Endothelial cell of umbilical vein (primary cell): Measurements from ENCODE around the gene NTNG1. TPM values are rescaled to one million over a fixed set of nuclear protein-coding genes. Genes with fewer than 3 reads are reported as not detected.

ENCODE experiments used
- BruUV-seq: library from RNA; stranded (reverse); fragments of 400-500 nt; replicated peaks from 2 replicates; lab custom pipeline; 2021; lab: Mats Ljungman, UMichigan
- CTCF ChIA-PET: fragments of 300-600, 350-600 bp; sonication (Branson Sonifier 250); formaldehyde crosslinking; loops from one replicate; lab custom pipeline; 2021; ENCODE audit warnings: antibody characterized with exemption, inconsistent platforms; lab: Charles Lee
- POLR2A ChIA-PET: fragments of 300-600, 350-600 bp; sonication (Branson Sonifier 250); formaldehyde crosslinking; loops from one replicate; lab custom pipeline; 2021; ENCODE audit warnings: antibody characterized with exemption, inconsistent platforms; lab: Charles Lee
- DNase-seq: peaks from one replicate; pipeline ENCODE4 v3.0.0-alpha.2; 2011; ENCODE audit warnings: low read depth, low spot score
- FAIRE-seq: peaks from 2 replicates; lab custom pipeline; 2011; peaks lifted over from hg19 to GRCh38; lab: Jason Lieb, UNC
- H2AFZ ChIP-seq: 2 replicates; pipeline ENCODE4 v1.6.0; 2012; ENCODE audit warnings: low read depth, low read length, control low read depth, inconsistent platforms
- H3K27ac ChIP-seq: 2 replicates; pipeline ENCODE4 v1.5.1; 2011; ENCODE audit warnings: low read depth, mild to moderate bottlenecking, control low read depth, low read length, moderate library complexity; ENCODE audit not compliant: insufficient read depth
- H3K27me3 ChIP-seq, 2 experiments: 2 replicates each; pipeline versions ENCODE4 v1.6.0 to v1.6.1; 2011; ENCODE audit warnings: low read length in 2 of 2, mixed read lengths in 1 of 2; ENCODE audit not compliant: control insufficient read depth in 2 of 2, insufficient read depth in 2 of 2
- H3K36me3 ChIP-seq, 2 experiments: 2 replicates in 1 of 2; 3 replicates in 1 of 2; pipeline ENCODE4 v1.5.1; 2011; ENCODE audit warnings: low read length in 2 of 2, mild to moderate bottlenecking in 1 of 2, moderate library complexity in 1 of 2; ENCODE audit not compliant: control insufficient read depth in 2 of 2, insufficient read depth in 2 of 2; ENCODE audit errors: extremely low read depth in 1 of 2
- H3K4me1 ChIP-seq: 3 replicates; pipeline ENCODE4 v1.5.1; 2011; ENCODE audit warnings: mild to moderate bottlenecking, low read length; ENCODE audit not compliant: control insufficient read depth, insufficient read depth; ENCODE audit errors: extremely low read depth
- H3K4me2 ChIP-seq: 2 replicates; pipeline ENCODE4 v1.6.1; 2011; ENCODE audit warnings: low read length, control low read depth, mixed read lengths; ENCODE audit not compliant: insufficient read depth
- H3K4me3 ChIP-seq, 3 experiments: fragments of 200-600 bp in 1 of 3; sonication (generic), shearing (Covaris generic) in 1 of 3; replicated peaks in 1 of 3; 2 replicates each; pipeline ENCODE4 v1.5.1; 2011 to 2016; ENCODE audit warnings: control low read depth in 3 of 3, low read length in 3 of 3, mild to moderate bottlenecking in 2 of 3, inconsistent platforms in 1 of 3, low read depth in 1 of 3, moderate library complexity in 1 of 3; ENCODE audit not compliant: insufficient read depth in 1 of 3
- H3K79me2 ChIP-seq: 2 replicates; pipeline ENCODE4 v1.6.0; 2012; ENCODE audit warnings: low read length, inconsistent platforms; ENCODE audit not compliant: control insufficient read depth, insufficient read depth
- H3K9ac ChIP-seq: replicated peaks from 2 replicates; pipeline ENCODE3; 2011; ENCODE audit warnings: low read length, control low read depth; ENCODE audit not compliant: insufficient read depth; ENCODE audit errors: extremely low read depth
- H3K9me1 ChIP-seq: replicated peaks from 3 replicates; pipeline ENCODE4 v1.6.0; 2011; ENCODE audit warnings: mild to moderate bottlenecking, low read length; ENCODE audit not compliant: control insufficient read depth, insufficient read depth; ENCODE audit errors: extremely low read depth
- H3K9me3 ChIP-seq: replicated peaks from 2 replicates; pipeline ENCODE4 v1.5.1; 2012; ENCODE audit warnings: low read length, inconsistent platforms; ENCODE audit not compliant: control insufficient read depth, insufficient read depth
- H4K20me1 ChIP-seq: replicated peaks from 2 replicates; pipeline ENCODE3; 2011; ENCODE audit warnings: mild to moderate bottlenecking, low read length; ENCODE audit not compliant: control insufficient read depth, insufficient read depth; ENCODE audit errors: extremely low read depth
- EZH2 ChIP-seq: IDR thresholded peaks from 2 replicates; pipeline ENCODE4 v1.6.1; 2012; ENCODE audit warnings: borderline replicate concordance, low read depth, mild to moderate bottlenecking, moderate library complexity, low read length, inconsistent platforms; ENCODE audit not compliant: severe bottlenecking
- FOS ChIP-seq: IDR thresholded peaks from 2 replicates; pipeline ENCODE4 v1.6.1; 2011; ENCODE audit warnings: mild to moderate bottlenecking, low read length, moderate library complexity, borderline replicate concordance; ENCODE audit not compliant: insufficient read depth
- GATA2 ChIP-seq: IDR thresholded peaks from 2 replicates; pipeline ENCODE4 v1.7.0; 2011; ENCODE audit warnings: low read depth, mild to moderate bottlenecking, moderate library complexity, mixed read lengths, low read length; ENCODE audit not compliant: insufficient read length, insufficient read depth
- JUN ChIP-seq: IDR thresholded peaks from 2 replicates; pipeline ENCODE4 v1.6.1; 2011; ENCODE audit warnings: borderline replicate concordance, low read depth; ENCODE audit not compliant: insufficient read length, insufficient read depth
- MYC ChIP-seq: IDR thresholded peaks from one replicate; pipeline ENCODE4 v1.6.1; 2011; ENCODE audit warnings: mild to moderate bottlenecking, low read depth, low read length
- POLR2A ChIP-seq: IDR thresholded peaks from 2 replicates; pipeline ENCODE4 v1.6.1; 2012; ENCODE audit warnings: low read depth, mild to moderate bottlenecking, control low read depth, low read length
- POLR2AphosphoS5 ChIP-seq: IDR thresholded peaks from 2 replicates; pipeline ENCODE4 v1.6.1; 2012; ENCODE audit warnings: low read depth, mild to moderate bottlenecking, control low read depth, low read length, moderate library complexity; ENCODE audit not compliant: insufficient read depth
- dilution Hi-C: fragments of 300-500 bp; cut with MboI; formaldehyde crosslinking; loops from one replicate; pipeline ENCODE4 v1.15.0; 2019; ENCODE audit warnings: low sequenced_read_pairs; ENCODE audit not compliant: extremely low pct_ligation_motif_present
- intact Hi-C: fragments of 100-400 bp; cut with micrococcal nuclease; formaldehyde crosslinking; loops from one replicate; pipeline ENCODE4 v1.10.0; 2022
- polyA plus RNA-seq, 4 experiments: library from polyadenylated mRNA; depleted of rRNA in 3 of 4; stranded (reverse) in 3 of 4; unstranded in 1 of 4; fragments of >200 nt; gene quantifications; 2 replicates each; pipeline versions ENCODE4 v1.2.1 to v1.2.3, GENCODE V29; 2011 to 2012; ENCODE audit warnings: missing spikeins in 1 of 4
- total RNA-seq: library from RNA; stranded (reverse); gene quantifications from 2 replicates; pipeline ENCODE4 v1.2.3, GENCODE V29; 2021
- TF ChIP-seq, protein P1 (sequence below), 2 donors: IDR thresholded peaks; 1 replicate in 1 of 2; 2 replicates in 1 of 2; pipeline ENCODE4 v1.5.1; 2011; ENCODE audit warnings: low read length in 2 of 2, mild to moderate bottlenecking in 2 of 2, moderate library complexity in 2 of 2, control low read depth in 1 of 2, inconsistent platforms in 1 of 2, low read depth in 1 of 2; ENCODE audit not compliant: insufficient read depth in 1 of 2; ENCODE audit errors: extremely low read depth in 1 of 2
- TF ChIP-seq, protein P2 (sequence below): IDR thresholded peaks from 2 replicates; pipeline ENCODE4 v1.6.1; 2011; ENCODE audit not compliant: insufficient read depth, insufficient read length

The NTNG1 gene
- total and polyA plus RNA-seq, 2 donors (not counting 3 experiments of a cell fraction or from before 2014, with no cell fraction given), result not detected

DNA sequence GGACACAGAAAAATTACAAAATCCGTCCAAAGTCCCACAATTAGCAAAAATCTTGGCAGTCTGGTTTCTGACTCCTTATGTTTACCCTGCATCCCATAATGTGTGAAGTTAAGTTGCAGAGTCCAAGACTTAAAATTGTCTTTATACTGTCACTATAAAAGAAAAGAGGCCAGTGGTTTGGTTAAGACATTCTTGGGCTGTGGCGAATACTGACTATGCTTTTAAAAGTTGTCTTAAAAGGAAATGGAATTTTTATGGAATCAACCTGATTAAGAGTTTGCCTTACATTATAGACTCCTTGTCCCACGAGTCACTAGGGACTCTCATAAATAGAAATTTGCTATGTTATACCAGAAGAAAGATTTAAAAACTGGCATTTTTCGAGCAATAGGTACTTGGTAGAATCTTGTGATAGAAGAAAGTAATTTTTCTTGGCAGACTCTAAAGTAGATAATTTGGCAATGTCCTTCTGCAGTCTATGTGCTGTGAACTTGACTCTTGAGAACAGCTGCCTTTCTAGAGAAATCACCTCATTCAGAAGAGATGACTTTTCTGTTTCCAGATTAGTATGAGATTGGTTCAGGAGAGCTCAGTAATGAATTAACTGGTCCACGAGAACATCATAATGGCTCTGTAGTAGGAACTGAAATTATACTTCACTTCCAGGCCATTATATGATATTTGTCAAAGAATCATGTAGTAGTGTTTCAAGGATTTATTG, 31.8 kb downstream of the NTNG1 start:
- H3K27ac ChIP-seq, result no peak overlapping the region
- H2AFZ ChIP-seq, result no peak overlapping the region
- H3K9me1 ChIP-seq, result no peaks in the 10 kb centered on the region
- no peak overlapping the region for H3K4me2 ChIP-seq
- dilution Hi-C loops (no loop called here), intact Hi-C loops (no loop called here)
- DNase-seq (no peak), FAIRE-seq (no peak)
- no peaks in the 10 kb centered on the region for H3K79me2 ChIP-seq
- no peaks in the 10 kb centered on the region for H3K9me3 ChIP-seq
- CTCF ChIA-PET, result no interaction called here
- no peaks in the 10 kb centered on the region for H4K20me1 ChIP-seq
- TF ChIP-seq EZH2 (no peak), GATA2 (no peak), POLR2AphosphoS5 (no peak), POLR2A (no peak), FOS (no peak), JUN (no peak), MYC (no peak)
- TF ChIP-seq, protein P1, sequence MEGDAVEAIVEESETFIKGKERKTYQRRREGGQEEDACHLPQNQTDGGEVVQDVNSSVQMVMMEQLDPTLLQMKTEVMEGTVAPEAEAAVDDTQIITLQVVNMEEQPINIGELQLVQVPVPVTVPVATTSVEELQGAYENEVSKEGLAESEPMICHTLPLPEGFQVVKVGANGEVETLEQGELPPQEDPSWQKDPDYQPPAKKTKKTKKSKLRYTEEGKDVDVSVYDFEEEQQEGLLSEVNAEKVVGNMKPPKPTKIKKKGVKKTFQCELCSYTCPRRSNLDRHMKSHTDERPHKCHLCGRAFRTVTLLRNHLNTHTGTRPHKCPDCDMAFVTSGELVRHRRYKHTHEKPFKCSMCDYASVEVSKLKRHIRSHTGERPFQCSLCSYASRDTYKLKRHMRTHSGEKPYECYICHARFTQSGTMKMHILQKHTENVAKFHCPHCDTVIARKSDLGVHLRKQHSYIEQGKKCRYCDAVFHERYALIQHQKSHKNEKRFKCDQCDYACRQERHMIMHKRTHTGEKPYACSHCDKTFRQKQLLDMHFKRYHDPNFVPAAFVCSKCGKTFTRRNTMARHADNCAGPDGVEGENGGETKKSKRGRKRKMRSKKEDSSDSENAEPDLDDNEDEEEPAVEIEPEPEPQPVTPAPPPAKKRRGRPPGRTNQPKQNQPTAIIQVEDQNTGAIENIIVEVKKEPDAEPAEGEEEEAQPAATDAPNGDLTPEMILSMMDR (IDR thresholded peaks at IDR 0.05; ENCODE audit: extremely low read depth in 1 of 2, insufficient read depth in 1 of 2, low read depth in 1 of 2, low read length in 2 of 2), result no peak
- TF ChIP-seq, protein P2, sequence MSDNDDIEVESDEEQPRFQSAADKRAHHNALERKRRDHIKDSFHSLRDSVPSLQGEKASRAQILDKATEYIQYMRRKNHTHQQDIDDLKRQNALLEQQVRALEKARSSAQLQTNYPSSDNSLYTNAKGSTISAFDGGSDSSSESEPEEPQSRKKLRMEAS, result no peak
- no peaks in the 10 kb centered on the region for H3K36me3 ChIP-seq
- H3K27me3 ChIP-seq, result no peaks in the 10 kb centered on the region
- H3K9ac ChIP-seq, result no peak overlapping the region
- POLR2A ChIA-PET, result no interaction called here
- no TSS peak for BruUV-seq
- no peaks in the 10 kb centered on the region for H3K4me1 ChIP-seq
- no peak overlapping the region for H3K4me3 ChIP-seq
